Activated naive CD8-positive, alpha-beta T cell treated with anti-CD3 and anti-CD28 coated beads, Interleukin-2, amount 50 U/mL, for 24 hours (primary cell): ENCODE measurements around the gene DLGAP4.
A peak's percentile ranks its signal among the peaks of the same experiment; 100 is the strongest.

ENCODE experiments used
- ATAC-seq: fragments of 150-1000 bp; cut with Tn5 transposase; one replicate; pipeline ENCODE4 v1.10.0; 2021
- DNase-seq: peaks from one replicate; pipeline ENCODE4 v3.0.0; 2021
- H3K27ac Mint-ChIP-seq: one replicate; pipeline ENCODE4 v1.8.0; 2021; ENCODE audit warnings: mild to moderate bottlenecking, mixed read lengths
- H3K27me3 Mint-ChIP-seq: one replicate; pipeline ENCODE4 v1.8.0; 2021; ENCODE audit warnings: mixed read lengths
- H3K36me3 Mint-ChIP-seq: one replicate; pipeline ENCODE4 v1.8.0; 2021; ENCODE audit warnings: low read depth, mixed read lengths
- H3K4me1 Mint-ChIP-seq: one replicate; pipeline ENCODE4 v1.8.0; 2021; ENCODE audit warnings: mixed read lengths
- H3K4me3 Mint-ChIP-seq: one replicate; pipeline ENCODE4 v1.8.0; 2021; ENCODE audit warnings: mild to moderate bottlenecking, moderate library complexity, mixed read lengths
- H3K9me3 Mint-ChIP-seq: one replicate; pipeline ENCODE4 v1.8.0; 2021; ENCODE audit warnings: mixed read lengths

The DLGAP4 gene

GRCh38 chr20:36425166-36425565 is 119.0 kb downstream of the DLGAP4 start:
- ATAC-seq = no peak
- H3K4me1 Mint-ChIP-seq = no peaks in the 10 kb centered on the region

GRCh38 chr20:36431604-36432003 is 125.5 kb downstream of the DLGAP4 start:
- ATAC-seq (no peak), DNase-seq (no peak)
- Mint-ChIP-seq H3K4me1 (no peaks in the 10 kb centered on the region), H3K4me3 (no peak overlapping the region), H3K27me3 (peaks cover under 1% of the 10 kb centered on the region), H3K36me3 (no peaks in the 10 kb centered on the region), H3K9me3 (no peaks in the 10 kb centered on the region), H3K27ac (no peak overlapping the region)

More at GRCh38 chr20:36425166-36425565, 119.0 kb downstream of the DLGAP4 start:
- Mint-ChIP-seq H3K4me3 (no peak overlapping the region), H3K9me3 (no peaks in the 10 kb centered on the region), H3K27ac (no peak overlapping the region), H3K27me3 (peaks cover 4% of the 10 kb centered on the region), H3K36me3 (no peaks in the 10 kb centered on the region)
- no peak for DNase-seq

GRCh38 chr20:36432096-36432495 is 126.0 kb downstream of the DLGAP4 start:
- no peak for DNase-seq
- ATAC-seq = no peak
- H3K9me3 Mint-ChIP-seq = no peaks in the 10 kb centered on the region
- H3K27me3 Mint-ChIP-seq = peaks cover 4% of the 10 kb centered on the region
- H3K4me3 Mint-ChIP-seq = no peak overlapping the region
- H3K4me1 Mint-ChIP-seq = no peaks in the 10 kb centered on the region
- H3K27ac Mint-ChIP-seq = no peak overlapping the region
- H3K36me3 Mint-ChIP-seq = no peaks in the 10 kb centered on the region

GRCh38 chr20:36434383-36434782 is 128.2 kb downstream of the DLGAP4 start:
- Mint-ChIP-seq H3K36me3 (no peaks in the 10 kb centered on the region), H3K9me3 (no peaks in the 10 kb centered on the region), H3K4me1 (no peaks in the 10 kb centered on the region), H3K27ac (no peak overlapping the region), H3K4me3 (no peak overlapping the region), H3K27me3 (peaks cover 6% of the 10 kb centered on the region)
- no peak for ATAC-seq
- DNase-seq = no peak

GRCh38 chr20:36435124-36435523 is 129.0 kb downstream of the DLGAP4 start:
- H3K4me1 Mint-ChIP-seq = no peaks in the 10 kb centered on the region
- H3K27ac Mint-ChIP-seq = no peak overlapping the region
- no peaks in the 10 kb centered on the region for H3K9me3 Mint-ChIP-seq
- peaks cover 6% of the 10 kb centered on the region for H3K27me3 Mint-ChIP-seq
- DNase-seq (no peak), ATAC-seq (no peak)
- H3K4me3 Mint-ChIP-seq = no peak overlapping the region
- H3K36me3 Mint-ChIP-seq = no peaks in the 10 kb centered on the region

GRCh38 chr20:36435592-36436541 is 129.7 kb downstream of the DLGAP4 start:
- Mint-ChIP-seq H3K9me3 (no peaks in the 10 kb centered on the region), H3K27me3 (peaks cover 6% of the 10 kb centered on the region), H3K4me3 (peak overlapping the region; percentile 21), H3K27ac (no peak overlapping the region), H3K36me3 (no peaks in the 10 kb centered on the region), H3K4me1 (no peaks in the 10 kb centered on the region)
- ATAC-seq = peak; percentile 65
- peak; percentile 85 for DNase-seq

- H3K36me3 Mint-ChIP-seq = no peaks in the 10 kb centered on the region
- no peaks in the 10 kb centered on the region for H3K4me1 Mint-ChIP-seq
- H3K4me3 Mint-ChIP-seq = no peak overlapping the region
- peaks cover 6% of the 10 kb centered on the region for H3K27me3 Mint-ChIP-seq
- ATAC-seq (no peak), DNase-seq (peak; percentile 76)
- H3K27ac Mint-ChIP-seq = no peak overlapping the region
- H3K9me3 Mint-ChIP-seq = no peaks in the 10 kb centered on the region
Measured at GRCh38 chr20:36439040-36439730, 133.0 kb downstream of the DLGAP4 start.

- no peak for DNase-seq
- Mint-ChIP-seq H3K9me3 (no peaks in the 10 kb centered on the region), H3K4me3 (no peak overlapping the region), H3K27ac (no peak overlapping the region), H3K27me3 (peaks cover 6% of the 10 kb centered on the region), H3K4me1 (no peaks in the 10 kb centered on the region), H3K36me3 (no peaks in the 10 kb centered on the region)
- ATAC-seq = no peak
Measured at GRCh38 chr20:36439731-36440072, 133.6 kb downstream of the DLGAP4 start.

- H3K27ac Mint-ChIP-seq = no peak overlapping the region
- H3K4me3 Mint-ChIP-seq = no peak overlapping the region
- no peaks in the 10 kb centered on the region for H3K36me3 Mint-ChIP-seq
- H3K9me3 Mint-ChIP-seq = no peaks in the 10 kb centered on the region
- H3K27me3 Mint-ChIP-seq = peaks cover 6% of the 10 kb centered on the region
- no peak for DNase-seq
- H3K4me1 Mint-ChIP-seq = no peaks in the 10 kb centered on the region
- no peak for ATAC-seq
Measured at GRCh38 chr20:36440370-36441026, 134.4 kb downstream of the DLGAP4 start.

GRCh38 chr20:36441027-36441414 is 134.9 kb downstream of the DLGAP4 start:
- Mint-ChIP-seq H3K36me3 (no peaks in the 10 kb centered on the region), H3K27ac (no peak overlapping the region), H3K9me3 (no peaks in the 10 kb centered on the region), H3K4me1 (no peaks in the 10 kb centered on the region), H3K4me3 (no peak overlapping the region), H3K27me3 (peaks cover 6% of the 10 kb centered on the region)
- DNase-seq (no peak), ATAC-seq (no peak)

GRCh38 chr20:36441416-36441815 is 135.3 kb downstream of the DLGAP4 start:
- DNase-seq (no peak), ATAC-seq (no peak)
- Mint-ChIP-seq H3K27ac (no peak overlapping the region), H3K4me3 (no peak overlapping the region), H3K4me1 (no peaks in the 10 kb centered on the region), H3K9me3 (no peaks in the 10 kb centered on the region), H3K36me3 (no peaks in the 10 kb centered on the region), H3K27me3 (peaks cover 6% of the 10 kb centered on the region)

GRCh38 chr20:36445847-36446246 is 139.7 kb downstream of the DLGAP4 start:
- Mint-ChIP-seq H3K36me3 (no peaks in the 10 kb centered on the region), H3K27me3 (no peaks in the 10 kb centered on the region), H3K4me1 (no peaks in the 10 kb centered on the region), H3K9me3 (no peaks in the 10 kb centered on the region), H3K27ac (no peak overlapping the region), H3K4me3 (no peak overlapping the region)
- no peak for DNase-seq
- ATAC-seq = no peak

- no peaks in the 10 kb centered on the region for H3K9me3 Mint-ChIP-seq
- DNase-seq (no peak), ATAC-seq (no peak)
- no peak overlapping the region for H3K4me3 Mint-ChIP-seq
- no peaks in the 10 kb centered on the region for H3K36me3 Mint-ChIP-seq
- no peaks in the 10 kb centered on the region for H3K4me1 Mint-ChIP-seq
- no peaks in the 10 kb centered on the region for H3K27me3 Mint-ChIP-seq
- H3K27ac Mint-ChIP-seq = no peak overlapping the region
Measured at GRCh38 chr20:36446557-36446956, 140.4 kb downstream of the DLGAP4 start.

GRCh38 chr20:36447101-36447500 is 141.0 kb downstream of the DLGAP4 start:
- Mint-ChIP-seq H3K27ac (no peak overlapping the region), H3K36me3 (no peaks in the 10 kb centered on the region), H3K27me3 (no peaks in the 10 kb centered on the region), H3K4me3 (no peak overlapping the region), H3K9me3 (no peaks in the 10 kb centered on the region), H3K4me1 (no peaks in the 10 kb centered on the region)
- DNase-seq (no peak), ATAC-seq (no peak)

GRCh38 chr20:36449663-36450062 is 143.5 kb downstream of the DLGAP4 start:
- Mint-ChIP-seq H3K4me1 (no peaks in the 10 kb centered on the region), H3K36me3 (no peaks in the 10 kb centered on the region), H3K4me3 (no peak overlapping the region), H3K27ac (no peak overlapping the region), H3K9me3 (no peaks in the 10 kb centered on the region), H3K27me3 (no peaks in the 10 kb centered on the region)
- no peak for ATAC-seq
- DNase-seq = no peak
